ENCODE results near the gene COA6.
"Not testable (repeated sequence)": the region's sequence is repeated elsewhere in the genome, so short reads cannot be mapped to it uniquely, and the experiment has no call there.

Gene COA6

GRCh38 chr1:234369033-234369430 lies 4.2 kb upstream of the COA6 start:
- DNase-seq (ENCODE audit: extremely low read depth in 1 of 2, low read depth in 1 of 2), result no peak

- no peak for DNase-seq (ENCODE audit: extremely low read depth in 1 of 2, low read depth in 1 of 2)
Measured at GRCh38 chr1:234369784-234370183, 3.5 kb upstream of the COA6 start.

- DNase-seq (ENCODE audit: extremely low read depth in 1 of 2, low read depth in 1 of 2), result no peak
Measured at GRCh38 chr1:234371414-234371813, 1.8 kb upstream of the COA6 start.

- no peak for DNase-seq (ENCODE audit: extremely low read depth in 1 of 2, low read depth in 1 of 2)
Measured at GRCh38 chr1:234372011-234372757, 1.1 kb upstream of the COA6 start.

GRCh38 chr1:234373959-234374254 lies 651 bp downstream of the COA6 start:
- no peak for DNase-seq (ENCODE audit: extremely low read depth in 1 of 2, low read depth in 1 of 2)

- DNase-seq (ENCODE audit: extremely low read depth in 1 of 2, low read depth in 1 of 2), result no peak
Measured at GRCh38 chr1:234375672-234376071, 2.4 kb downstream of the COA6 start.

- DNase-seq (ENCODE audit: extremely low read depth in 1 of 2, low read depth in 1 of 2), result not testable (repeated sequence)
Measured at GRCh38 chr1:234379591-234380109, 6.4 kb downstream of the COA6 start.

- no peak for DNase-seq (ENCODE audit: extremely low read depth in 1 of 2, low read depth in 1 of 2)
Measured at GRCh38 chr1:234381699-234382555, 8.7 kb downstream of the COA6 start.

GRCh38 chr1:234386122-234386521 lies 12.9 kb downstream of the COA6 start:
- no peak for DNase-seq (ENCODE audit: extremely low read depth in 1 of 2, low read depth in 1 of 2)

- DNase-seq (ENCODE audit: extremely low read depth in 1 of 2, low read depth in 1 of 2), result no peak
Measured at GRCh38 chr1:234388094-234388493, 14.8 kb downstream of the COA6 start.

- DNase-seq (ENCODE audit: extremely low read depth in 1 of 2, low read depth in 1 of 2), result no peak
Measured at GRCh38 chr1:234393190-234393589, 19.9 kb downstream of the COA6 start.

GRCh38 chr1:234395297-234395696 lies 22.0 kb downstream of the COA6 start:
- no peak for DNase-seq (ENCODE audit: extremely low read depth in 1 of 2, low read depth in 1 of 2)

GRCh38 chr1:234396092-234396491 lies 22.8 kb downstream of the COA6 start:
- no peak for DNase-seq (ENCODE audit: extremely low read depth in 1 of 2, low read depth in 1 of 2)

GRCh38 chr1:234396871-234397270 lies 23.6 kb downstream of the COA6 start:
- DNase-seq (ENCODE audit: extremely low read depth in 1 of 2, low read depth in 1 of 2), result no peak

GRCh38 chr1:234397732-234398131 lies 24.5 kb downstream of the COA6 start:
- DNase-seq (ENCODE audit: extremely low read depth in 1 of 2, low read depth in 1 of 2), result no peak

GRCh38 chr1:234398849-234399381 lies 25.7 kb downstream of the COA6 start:
- DNase-seq (ENCODE audit: extremely low read depth in 1 of 2, low read depth in 1 of 2), result no peak

GRCh38 chr1:234399515-234399914 lies 26.3 kb downstream of the COA6 start:
- not testable (repeated sequence) for DNase-seq (ENCODE audit: extremely low read depth in 1 of 2, low read depth in 1 of 2)

GRCh38 chr1:234400773-234401172 lies 27.5 kb downstream of the COA6 start:
- DNase-seq (ENCODE audit: extremely low read depth in 1 of 2, low read depth in 1 of 2), result no peak

- no peak for DNase-seq (ENCODE audit: extremely low read depth in 1 of 2, low read depth in 1 of 2)
Measured at GRCh38 chr1:234401658-234402057, 28.4 kb downstream of the COA6 start.

- no peak for DNase-seq (ENCODE audit: extremely low read depth in 1 of 2, low read depth in 1 of 2)
Measured at GRCh38 chr1:234402939-234403338, 29.7 kb downstream of the COA6 start.

- no peak for DNase-seq (ENCODE audit: extremely low read depth in 1 of 2, low read depth in 1 of 2)
Measured at GRCh38 chr1:234405676-234406075, 32.4 kb downstream of the COA6 start.

- no peak for DNase-seq (ENCODE audit: extremely low read depth in 1 of 2, low read depth in 1 of 2)
Measured at GRCh38 chr1:234406871-234407270, 33.6 kb downstream of the COA6 start.

Data from activated CD8-positive, alpha-beta memory T cell treated with anti-CD3 and anti-CD28 coated beads for 1 hour (primary cell).